Measurements from ENCODE around the gene GMDS. TPM values are rescaled to one million over a fixed set of nuclear protein-coding genes. Genes with fewer than 3 reads are reported as not detected.

The GMDS gene
- total RNA-seq, 1 experiment from 2014 or later: 35.0 TPM

GRCh38 chr6:1716868-1717267, 528.5 kb downstream of the GMDS start (continued):
- no peak for TF ChIP-seq ZNF423 (CRISPR knock-in tag; IDR thresholded peaks at IDR 0.05)
- no peak for TF ChIP-seq HMGA2 (CRISPR knock-in tag; IDR thresholded peaks at IDR 0.05)
- no peak for TF ChIP-seq ZNF121 (CRISPR knock-in tag; IDR thresholded peaks at IDR 0.05)
- no peak for TF ChIP-seq RORB (CRISPR knock-in tag; IDR thresholded peaks at IDR 0.05)
- TF ChIP-seq ZMAT4 (CRISPR knock-in tag; IDR thresholded peaks at IDR 0.05): no peak
- no peak for TF ChIP-seq ZNF317 (CRISPR knock-in tag; IDR thresholded peaks at IDR 0.05; ENCODE audit: borderline replicate concordance, low read depth)
- no peak for TF ChIP-seq MAX (CRISPR knock-in tag; IDR thresholded peaks at IDR 0.05)
- TF ChIP-seq ARID4B (CRISPR knock-in tag; IDR thresholded peaks at IDR 0.05; ENCODE audit: borderline replicate concordance): no peak
- TF ChIP-seq USF2 (CRISPR knock-in tag; IDR thresholded peaks at IDR 0.05): no peak

GRCh38 chr6:1716396-1716795, 529.0 kb downstream of the GMDS start:
- Mint-ChIP-seq H3K9me3 (no peaks in the 10 kb centered on the region), H3K4me1 (peaks cover 20% of the 10 kb centered on the region), H3K27ac (no peak overlapping the region), H3K27me3 (ENCODE audit: low read depth) (no peaks in the 10 kb centered on the region), H3K4me3 (no peak overlapping the region), H3K36me3 (no peaks in the 10 kb centered on the region)
- POLR2A ChIA-PET: no interaction called here
- DNase-seq (ENCODE audit: low spot score) (no peak), ATAC-seq (no peak)
- TF ChIP-seq ZMAT4 (CRISPR knock-in tag; IDR thresholded peaks at IDR 0.05) (no peak), JAZF1 (CRISPR knock-in tag; IDR thresholded peaks at IDR 0.05) (no peak), ELF4 (CRISPR knock-in tag; IDR thresholded peaks at IDR 0.05; ENCODE audit: low read depth) (no peak), TEAD1 (CRISPR knock-in tag; IDR thresholded peaks at IDR 0.05) (no peak), ZBTB21 (CRISPR knock-in tag; IDR thresholded peaks at IDR 0.05; ENCODE audit: borderline replicate concordance) (no peak), ZNF423 (CRISPR knock-in tag; IDR thresholded peaks at IDR 0.05) (no peak), ZNF512 (CRISPR knock-in tag; IDR thresholded peaks at IDR 0.05; ENCODE audit: borderline replicate concordance) (no peak), NFE2L1 (CRISPR knock-in tag; IDR thresholded peaks at IDR 0.05) (no peak), ATF2 (CRISPR knock-in tag; IDR thresholded peaks at IDR 0.05; ENCODE audit: borderline replicate concordance, low read depth) (no peak), NR2C2 (CRISPR knock-in tag; IDR thresholded peaks at IDR 0.05) (no peak), ATF3 (CRISPR knock-in tag; conservative IDR thresholded peaks at IDR 0.05) (no peak), FOXJ3 (CRISPR knock-in tag; IDR thresholded peaks at IDR 0.05; ENCODE audit: borderline replicate concordance) (no peak), MXD4 (CRISPR knock-in tag; IDR thresholded peaks at IDR 0.05; ENCODE audit: borderline replicate concordance) (no peak), HMGA2 (CRISPR knock-in tag; IDR thresholded peaks at IDR 0.05) (no peak), AR (CRISPR knock-in tag; IDR thresholded peaks at IDR 0.05) (no peak), USF2 (CRISPR knock-in tag; IDR thresholded peaks at IDR 0.05) (no peak)
- CTCF ChIA-PET: no interaction called here

All from WTC11 (cell line).